ENCODE measurements around the gene ACTN4. TPM values are rescaled to one million over a fixed set of nuclear protein-coding genes. Genes with fewer than 3 reads are reported as not detected.

Gene ACTN4
- total RNA-seq, 1 donor from 2014 or later = 744 TPM

DNA sequence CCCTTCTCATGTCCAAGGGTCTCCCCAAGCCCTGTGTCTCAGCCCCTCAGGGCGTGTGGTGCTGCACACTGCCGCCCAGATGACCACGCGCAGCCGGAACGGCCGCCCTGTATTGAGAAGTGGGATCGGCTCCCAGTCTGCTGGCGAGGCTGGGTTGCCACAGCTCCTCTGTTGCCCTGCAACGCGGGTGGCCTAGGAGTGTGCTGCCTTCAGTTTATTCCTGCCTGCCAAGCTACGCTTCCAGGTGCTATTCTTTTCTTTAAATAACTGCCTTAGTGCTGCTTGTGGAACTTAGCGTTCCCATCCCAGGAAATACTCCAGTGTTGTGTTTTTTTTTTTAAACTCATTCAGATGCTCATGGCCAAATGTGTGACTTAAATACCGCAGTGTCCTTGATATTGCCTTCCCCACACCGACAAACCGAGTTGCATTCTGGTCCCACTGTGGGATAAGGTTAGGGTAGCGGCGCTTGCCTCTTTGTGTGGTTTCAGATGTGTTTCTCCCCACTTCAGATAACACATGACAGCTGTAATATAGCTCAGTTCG lies 16.6 kb downstream of the ACTN4 start:
- Mint-ChIP-seq H3K27me3 (ENCODE audit: unreplicated experiment) (peaks cover 24% of the 10 kb centered on the region), H3K4me1 (ENCODE audit: unreplicated experiment) (peaks cover 82% of the 10 kb centered on the region), H3K27ac (ENCODE audit: unreplicated experiment) (peak overlapping the region; percentile 100), H3K9me3 (ENCODE audit: unreplicated experiment) (no peaks in the 10 kb centered on the region), H3K4me3 (ENCODE audit: unreplicated experiment) (peak overlapping the region; percentile 59), H3K36me3 (ENCODE audit: low read depth, unreplicated experiment) (peaks cover 13% of the 10 kb centered on the region)
- TF ChIP-seq, protein P1, sequence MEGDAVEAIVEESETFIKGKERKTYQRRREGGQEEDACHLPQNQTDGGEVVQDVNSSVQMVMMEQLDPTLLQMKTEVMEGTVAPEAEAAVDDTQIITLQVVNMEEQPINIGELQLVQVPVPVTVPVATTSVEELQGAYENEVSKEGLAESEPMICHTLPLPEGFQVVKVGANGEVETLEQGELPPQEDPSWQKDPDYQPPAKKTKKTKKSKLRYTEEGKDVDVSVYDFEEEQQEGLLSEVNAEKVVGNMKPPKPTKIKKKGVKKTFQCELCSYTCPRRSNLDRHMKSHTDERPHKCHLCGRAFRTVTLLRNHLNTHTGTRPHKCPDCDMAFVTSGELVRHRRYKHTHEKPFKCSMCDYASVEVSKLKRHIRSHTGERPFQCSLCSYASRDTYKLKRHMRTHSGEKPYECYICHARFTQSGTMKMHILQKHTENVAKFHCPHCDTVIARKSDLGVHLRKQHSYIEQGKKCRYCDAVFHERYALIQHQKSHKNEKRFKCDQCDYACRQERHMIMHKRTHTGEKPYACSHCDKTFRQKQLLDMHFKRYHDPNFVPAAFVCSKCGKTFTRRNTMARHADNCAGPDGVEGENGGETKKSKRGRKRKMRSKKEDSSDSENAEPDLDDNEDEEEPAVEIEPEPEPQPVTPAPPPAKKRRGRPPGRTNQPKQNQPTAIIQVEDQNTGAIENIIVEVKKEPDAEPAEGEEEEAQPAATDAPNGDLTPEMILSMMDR (IDR thresholded peaks at IDR 0.05; ENCODE audit: unreplicated experiment) = no peak
- no peak for DNase-seq (ENCODE audit: low spot score)

DNA sequence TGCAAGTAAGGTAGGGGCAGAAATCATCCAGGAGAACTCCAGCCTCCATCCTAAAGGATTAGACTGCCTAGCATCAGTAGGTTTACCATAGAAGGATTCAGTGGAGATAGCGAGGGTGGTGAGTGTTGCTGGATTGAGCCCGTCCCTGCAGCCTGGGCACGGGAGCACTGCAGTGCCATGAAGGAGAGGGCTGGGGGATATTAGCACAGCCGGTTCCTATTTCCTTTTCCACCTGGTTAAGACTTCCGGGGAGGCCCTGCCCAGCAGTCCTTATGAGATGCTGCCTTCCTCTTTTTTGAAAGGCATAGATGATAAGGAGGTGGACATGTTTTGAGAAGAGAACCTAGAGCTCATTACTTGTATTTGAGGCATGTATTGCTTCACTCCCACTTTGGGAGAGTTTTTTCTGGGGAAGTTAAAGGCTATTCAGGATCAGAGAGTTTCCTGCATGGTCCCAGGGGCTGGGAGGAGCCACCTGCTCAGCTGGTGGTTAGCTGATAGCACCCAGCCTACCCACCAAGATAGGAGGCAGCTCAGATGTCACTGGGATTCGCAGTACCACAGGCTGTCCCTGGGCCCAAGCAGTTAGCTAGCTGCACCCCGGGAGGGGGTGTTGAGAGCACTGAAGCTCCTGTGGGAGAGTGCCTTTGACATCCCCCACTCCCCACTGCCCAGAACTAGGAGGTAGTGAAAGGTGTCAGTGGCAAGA lies 17.2 kb downstream of the ACTN4 start:
- Mint-ChIP-seq H3K36me3 (ENCODE audit: low read depth, unreplicated experiment) (peaks cover 20% of the 10 kb centered on the region), H3K4me1 (ENCODE audit: unreplicated experiment) (peaks cover 82% of the 10 kb centered on the region), H3K4me3 (ENCODE audit: unreplicated experiment) (no peak overlapping the region), H3K27ac (ENCODE audit: unreplicated experiment) (peak overlapping the region; percentile 100), H3K9me3 (ENCODE audit: unreplicated experiment) (no peaks in the 10 kb centered on the region), H3K27me3 (ENCODE audit: unreplicated experiment) (peaks cover 24% of the 10 kb centered on the region)
- TF ChIP-seq, protein P1 (IDR thresholded peaks at IDR 0.05; ENCODE audit: unreplicated experiment) = no peak
- DNase-seq (ENCODE audit: low spot score) = no peak

DNA sequence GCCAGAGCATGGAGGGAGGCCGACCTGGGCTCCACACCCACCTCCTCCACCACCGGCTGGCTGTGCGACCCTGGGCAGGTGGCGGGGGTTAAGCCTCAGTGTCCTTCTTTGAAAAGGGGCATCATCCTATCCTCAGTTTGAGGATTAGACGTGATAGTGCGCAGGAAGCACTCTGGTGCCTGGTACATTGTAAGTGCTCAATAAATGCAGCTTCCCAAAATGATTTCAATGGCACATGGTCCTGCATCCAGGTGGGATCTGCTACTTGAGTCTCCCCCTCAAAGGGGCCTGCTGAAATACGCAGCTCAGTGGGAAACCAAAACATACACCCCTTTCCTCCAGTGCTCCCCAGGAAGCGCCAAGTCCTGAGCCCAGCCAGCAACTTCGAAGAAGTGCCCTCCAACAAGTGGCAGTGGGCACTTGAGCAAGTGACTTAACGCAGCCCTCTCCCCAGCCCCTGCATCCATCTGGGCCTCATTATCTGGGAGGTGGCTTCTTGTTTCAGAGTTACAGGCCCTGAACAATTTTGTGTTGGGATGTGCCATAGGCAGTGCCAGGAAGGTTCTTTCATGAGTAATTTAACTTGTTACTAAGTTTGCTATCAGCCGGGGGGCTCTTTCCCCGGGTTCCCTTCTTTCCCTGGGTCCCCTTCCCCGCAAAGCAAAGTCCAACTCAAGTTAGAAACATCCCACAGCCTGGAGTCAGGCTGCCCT lies 17.9 kb downstream of the ACTN4 start:
- peaks cover 89% of the 10 kb centered on the region for H3K4me1 Mint-ChIP-seq (ENCODE audit: unreplicated experiment)
- H3K4me3 Mint-ChIP-seq (ENCODE audit: unreplicated experiment) = peak overlapping the region; percentile 85
- TF ChIP-seq, protein P1 (IDR thresholded peaks at IDR 0.05; ENCODE audit: unreplicated experiment) = no peak
- H3K36me3 Mint-ChIP-seq (ENCODE audit: low read depth, unreplicated experiment) = peaks cover 26% of the 10 kb centered on the region
- DNase-seq (ENCODE audit: low spot score) = no peak
- H3K27ac Mint-ChIP-seq (ENCODE audit: unreplicated experiment) = peak overlapping the region; percentile 100
- no peaks in the 10 kb centered on the region for H3K9me3 Mint-ChIP-seq (ENCODE audit: unreplicated experiment)
- H3K27me3 Mint-ChIP-seq (ENCODE audit: unreplicated experiment) = peaks cover 28% of the 10 kb centered on the region

DNA sequence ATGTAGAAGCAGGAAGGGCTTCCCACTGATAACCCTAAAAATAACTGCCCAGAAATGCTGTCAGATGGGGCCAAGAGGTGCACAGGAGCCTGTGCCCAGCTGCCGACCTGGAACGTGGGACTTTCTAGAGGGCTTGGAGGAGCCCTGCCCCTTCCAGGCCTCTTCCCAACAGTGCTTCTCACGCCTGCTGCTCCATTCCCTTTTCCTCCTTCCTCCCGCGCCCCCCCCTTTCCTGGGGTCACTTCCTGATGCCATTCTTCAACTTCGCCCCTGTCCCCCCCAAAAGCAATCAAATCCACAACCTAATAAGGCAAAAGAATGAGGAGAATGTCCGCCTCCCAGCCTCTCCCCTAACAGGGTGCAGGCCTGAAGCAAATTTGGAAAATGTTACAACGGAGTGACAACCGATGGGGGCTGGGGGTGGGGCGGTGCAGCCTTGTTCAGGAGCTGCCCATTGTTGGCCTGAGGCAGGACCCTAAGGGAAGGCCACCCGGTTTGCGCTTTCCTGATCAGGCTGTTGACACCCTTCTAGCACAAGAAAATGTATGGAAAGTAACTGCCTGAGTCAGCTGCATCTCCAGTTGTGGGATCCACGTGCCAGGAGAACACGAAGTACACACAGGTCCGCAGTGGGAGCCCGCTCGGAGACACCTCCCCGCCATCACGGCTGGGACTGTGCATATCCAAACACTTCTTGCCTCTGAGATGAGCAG lies 18.7 kb downstream of the ACTN4 start:
- Mint-ChIP-seq H3K27me3 (ENCODE audit: unreplicated experiment) (peaks cover 29% of the 10 kb centered on the region), H3K36me3 (ENCODE audit: low read depth, unreplicated experiment) (peaks cover 29% of the 10 kb centered on the region), H3K4me1 (ENCODE audit: unreplicated experiment) (peaks cover 87% of the 10 kb centered on the region), H3K27ac (ENCODE audit: unreplicated experiment) (peak overlapping the region; percentile 100), H3K9me3 (ENCODE audit: unreplicated experiment) (no peaks in the 10 kb centered on the region), H3K4me3 (ENCODE audit: unreplicated experiment) (peak overlapping the region; percentile 85)
- DNase-seq (ENCODE audit: low spot score) = peak; percentile 80
- TF ChIP-seq, protein P1 (IDR thresholded peaks at IDR 0.05; ENCODE audit: unreplicated experiment) = no peak

All from endothelial cell (in vitro differentiated cells).